NT2/D1 (cell line): ENCODE data around the gene PAPLN.

Experiments
- YY1 ChIP-seq: IDR thresholded peaks from 2 replicates; pipeline ENCODE4 v1.6.1; 2011; ENCODE audit not compliant: insufficient read length, insufficient read depth
- ZNF274 ChIP-seq: IDR thresholded peaks from 2 replicates; pipeline ENCODE4 v1.6.1; 2011; ENCODE audit warnings: mild to moderate bottlenecking, low read depth, low read length

DNA sequence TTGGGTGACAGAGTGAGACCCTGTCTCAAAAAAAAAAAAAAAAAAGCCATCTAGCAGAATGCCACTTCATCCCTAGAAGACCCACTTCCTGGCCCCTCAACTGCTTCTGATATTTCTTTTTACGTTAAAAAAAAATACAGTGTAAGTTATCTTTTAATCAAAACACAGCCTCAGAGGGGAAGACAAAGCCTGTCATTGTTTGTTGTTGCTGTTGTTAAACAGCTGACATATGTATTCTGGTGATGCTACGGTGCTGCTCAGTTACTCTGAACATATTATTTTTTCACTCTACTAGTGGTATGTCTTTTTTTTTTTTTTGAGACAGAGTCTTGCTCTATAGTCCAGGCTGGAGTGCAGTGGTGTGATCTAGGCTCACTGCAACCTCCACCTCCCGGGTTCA, 75.4 kb downstream of the PAPLN start:
- no peak for TF ChIP-seq ZNF274
- TF ChIP-seq YY1: no peak
